Heart right ventricle (tissue), 16 donors: Measurements from ENCODE around the gene TRIM25. TPM values are rescaled to one million over a fixed set of nuclear protein-coding genes. Genes with fewer than 3 reads are reported as not detected.

Experiments used
- ATAC-seq, 8 donors: fragments of 200-7000 bp; cut with Tn5 transposase; one replicate each; pipeline ENCODE4 v1.9.1; 2020; ENCODE audit warnings: mild to moderate bottlenecking in 8 of 8, moderate library complexity in 8 of 8, moderate number of reproducible peaks in 1 of 8
- DNase-seq, 2 donors: peaks; one replicate each; pipeline ENCODE4 v3.0.0-alpha.2; 2020
- H3K27ac ChIP-seq, 10 donors: fragments of 200-600 bp; sonication (generic) in 2 of 10; one replicate each; pipeline versions ENCODE4 v1.5.0 to v1.8.0; 2020 to 2022; ENCODE audit warnings: mild to moderate bottlenecking in 3 of 10
- H3K27me3 ChIP-seq, 7 donors: fragments of 200-600 bp; one replicate each; pipeline ENCODE4 v1.8.0; 2021 to 2022; ENCODE audit warnings: mild to moderate bottlenecking in 2 of 7
- H3K36me3 ChIP-seq, 9 donors: fragments of 200-600 bp; sonication (generic) in 1 of 9; one replicate each; pipeline versions ENCODE4 v1.5.0 to v1.8.0; 2020 to 2022; ENCODE audit warnings: mild to moderate bottlenecking in 2 of 9
- H3K4me1 ChIP-seq, 9 donors: fragments of 200-600 bp; sonication (generic) in 1 of 9; one replicate each; pipeline versions ENCODE4 v1.5.0 to v1.8.0; 2020 to 2022; ENCODE audit warnings: mild to moderate bottlenecking in 4 of 9
- H3K4me3 ChIP-seq, 10 donors: fragments of 200-600 bp; sonication (generic) in 2 of 10; one replicate each; pipeline versions ENCODE4 v1.5.0 to v1.8.0; 2020 to 2022; ENCODE audit warnings: mild to moderate bottlenecking in 7 of 10, moderate library complexity in 2 of 10
- H3K9me3 ChIP-seq, 11 donors: fragments of 200-600 bp in 10 of 11; sonication (generic) in 2 of 11; one replicate each; pipeline versions ENCODE4 v1.5.0 to v1.8.0; 2013 to 2022; ENCODE audit warnings: mild to moderate bottlenecking in 2 of 11, control low read depth in 1 of 11, moderate library complexity in 1 of 11
- WGBS, 2 donors: extraction: QIAGEN DNeasy Blood & Tissue Kit; methylation state at CpG; one replicate each; pipeline ENCODE4 v1.1.7; 2013; ENCODE audit warnings: inconsistent platforms in 1 of 2; 5-methylcytosine and 5-hydroxymethylcytosine counted together
- intact Hi-C, 10 donors: fragments of 100-400 bp; cut with DNase I; formaldehyde crosslinking; loops; one replicate each; pipeline versions ENCODE4 v1.11.1 to v1.14.2; 2022
- polyA plus RNA-seq, 2 donors: library from polyadenylated mRNA; stranded (reverse); fragments of 200-250 nt; gene quantifications; one replicate each; pipeline ENCODE4 v1.2.3, GENCODE V29; 2013
- total RNA-seq, 10 donors: library from RNA; stranded (reverse); fragmentation: NEBNext Ultra II Directional in 3 of 10; extraction: Animal tissue kit (Norgen Biotek cat#: 25700) in 3 of 10; gene quantifications; one replicate each; pipeline versions ENCODE4 v1.2.1 to v1.2.4, GENCODE V29; 2021 to 2023
- TF ChIP-seq, protein P1 (sequence below), 9 donors: fragments of 200-600 bp; sonication (generic) in 2 of 9; IDR thresholded peaks; one replicate each; pipeline versions ENCODE4 v1.5.0 to v1.8.0; 2021 to 2022; ENCODE audit warnings: antibody characterized with exemption in 9 of 9, mild to moderate bottlenecking in 5 of 9, moderate library complexity in 1 of 9
- donor health status: Arrhythmogenic right ventricular cardiomyopathy.
- donor health status: ischemic (EF 13 %, LVEDD 7.1; RV severe dilation, severe dysfunction).
- donor health status: healthy with polysubstance abuse.
- donor health status: DM: no; HTN: yes; CAD: no.
- donor health status: DM: no; HTN: no; CAD: no.
- donor health status: ischemic (EF 25% LVEDD 6.9; RV normal size, moderate dysfunction).
- donor health status: ischemic (EF 25% LVEDD 5.7; RV mildly dilated, moderate dysfunction).
- donor health status: healthy.
- donor health status: DM: yes; HTN: yes; CAD: no.
- donor health status: Ischemic cardiomyopathy.
- donor health status: ischemic (EF 35%, LVEDD 5.7; RV mildly dilated, moderate dysfunction).
- donor health status: nonischemic (EF 11% LVEDD 7.7; RV severe dilation, severe dysfunction).
- donor health status: DM: yes; HTN: yes; CAD: no.
- donor health status: PGD.
- donor health status: ischemic (EF 29% LVEDD 5.4; RV normal size, mild dysfunction).
- donor health status: nonischemic (EF 23%, LVEDD 6.1; RV moderate dilation, normal function).

TRIM25 gene
- total and polyA plus RNA-seq, 12 donors = 4.9 to 32.7 (median 15.2) TPM

GRCh38 chr17:56899403-56899802 lies 14.4 kb downstream of the TRIM25 start:
- Histone ChIP-seq H3K36me3 (peaks cover 0 to 100% (median 59%) of the 10 kb centered on the region in 9 donors), H3K27ac (no peak overlapping the region), H3K27me3 (no peaks in the 10 kb centered on the region), H3K4me1 (peaks cover 0 to 25% (median 0%) of the 10 kb centered on the region in 9 donors), H3K4me3 (no peak overlapping the region), H3K9me3 (peaks cover 0 to 4% (median 0%) of the 10 kb centered on the region in 11 donors)
- TF ChIP-seq, protein P1, sequence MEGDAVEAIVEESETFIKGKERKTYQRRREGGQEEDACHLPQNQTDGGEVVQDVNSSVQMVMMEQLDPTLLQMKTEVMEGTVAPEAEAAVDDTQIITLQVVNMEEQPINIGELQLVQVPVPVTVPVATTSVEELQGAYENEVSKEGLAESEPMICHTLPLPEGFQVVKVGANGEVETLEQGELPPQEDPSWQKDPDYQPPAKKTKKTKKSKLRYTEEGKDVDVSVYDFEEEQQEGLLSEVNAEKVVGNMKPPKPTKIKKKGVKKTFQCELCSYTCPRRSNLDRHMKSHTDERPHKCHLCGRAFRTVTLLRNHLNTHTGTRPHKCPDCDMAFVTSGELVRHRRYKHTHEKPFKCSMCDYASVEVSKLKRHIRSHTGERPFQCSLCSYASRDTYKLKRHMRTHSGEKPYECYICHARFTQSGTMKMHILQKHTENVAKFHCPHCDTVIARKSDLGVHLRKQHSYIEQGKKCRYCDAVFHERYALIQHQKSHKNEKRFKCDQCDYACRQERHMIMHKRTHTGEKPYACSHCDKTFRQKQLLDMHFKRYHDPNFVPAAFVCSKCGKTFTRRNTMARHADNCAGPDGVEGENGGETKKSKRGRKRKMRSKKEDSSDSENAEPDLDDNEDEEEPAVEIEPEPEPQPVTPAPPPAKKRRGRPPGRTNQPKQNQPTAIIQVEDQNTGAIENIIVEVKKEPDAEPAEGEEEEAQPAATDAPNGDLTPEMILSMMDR (IDR thresholded peaks at IDR 0.05) = no peak
- DNase-seq (no peak), ATAC-seq (no peak)
- WGBS, 2 donors = 91 to 93% methylated on average over 7 of the region's 7 CpGs
- intact Hi-C loops = loop anchor here in 3 of 10 donors (10.0 kb wide), 1 partner anchor 45 kb away; no protein-coding TSS in a partner anchor

DNA sequence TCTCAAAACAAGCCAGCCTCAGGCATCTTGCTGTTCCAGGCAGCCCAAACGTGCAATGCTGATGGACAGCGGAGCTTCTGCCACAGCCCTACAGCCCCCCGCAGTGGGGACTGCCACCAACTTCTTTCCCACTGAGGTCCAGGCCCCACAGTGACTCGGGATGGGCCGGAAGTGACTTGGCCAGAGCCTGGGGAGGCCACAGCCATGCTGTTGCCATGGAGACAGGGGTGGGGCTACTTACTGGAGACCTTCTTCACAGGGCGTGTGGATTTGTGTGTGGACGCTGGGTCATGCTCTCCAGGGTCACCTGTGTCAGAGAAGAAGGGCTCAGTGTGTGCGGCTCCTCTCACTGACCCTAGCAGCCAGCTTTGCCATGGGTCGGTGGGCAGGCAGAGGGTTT lies 15.0 kb downstream of the TRIM25 start:
- Histone ChIP-seq H3K9me3 (peaks cover 0 to 3% (median 0%) of the 10 kb centered on the region in 11 donors), H3K27ac (no peak overlapping the region), H3K4me1 (peaks cover 0 to 30% (median 0%) of the 10 kb centered on the region in 9 donors), H3K27me3 (no peaks in the 10 kb centered on the region), H3K36me3 (peaks cover 0 to 100% (median 54%) of the 10 kb centered on the region in 9 donors), H3K4me3 (no peak overlapping the region)
- DNase-seq (no peak), ATAC-seq (no peak)
- TF ChIP-seq, protein P1 (IDR thresholded peaks at IDR 0.05) = no peak
- intact Hi-C loops = loop anchor here in 3 of 10 donors (10.0 kb wide), 1 partner anchor 46 kb away; no protein-coding TSS in a partner anchor
- WGBS, 2 donors = 72 to 73% methylated on average over 9 of the region's 9 CpGs

DNA sequence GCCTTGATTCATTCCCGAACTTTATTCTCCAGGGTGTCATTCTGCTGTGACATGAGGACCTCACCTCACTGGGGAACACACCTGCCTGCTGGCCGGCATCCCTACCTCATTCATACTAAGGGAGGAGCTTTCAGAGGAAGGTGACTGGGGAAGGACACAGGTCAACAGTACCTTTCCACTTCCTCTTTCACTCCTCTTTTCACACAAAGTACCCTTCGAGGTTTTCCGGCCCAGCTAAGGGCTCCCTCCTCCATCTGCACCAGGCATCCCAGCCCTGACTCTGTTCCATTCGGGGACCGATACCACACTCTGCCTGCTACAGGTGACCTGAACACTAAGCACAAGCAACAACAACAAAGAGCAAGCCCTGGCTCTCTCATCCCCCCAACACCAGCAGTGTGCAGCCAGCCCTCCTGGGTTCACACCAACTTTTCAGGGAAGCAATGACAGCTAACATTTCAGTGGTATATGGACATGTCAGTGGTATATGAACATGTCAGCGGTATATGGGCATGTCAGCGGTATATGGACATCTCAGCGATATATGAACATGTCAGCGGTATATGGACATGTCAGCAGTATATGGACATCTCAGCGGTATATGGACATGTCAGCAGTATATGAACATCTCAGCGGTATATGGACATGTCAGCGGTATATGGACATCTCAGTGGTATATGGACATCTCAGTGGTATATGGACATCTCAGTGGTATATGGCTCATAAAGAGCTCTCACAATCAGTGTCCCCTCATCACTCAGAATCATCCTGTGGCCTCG lies 16.0 kb downstream of the TRIM25 start:
- no peaks in the 10 kb centered on the region for H3K9me3 ChIP-seq
- TF ChIP-seq, protein P1 (IDR thresholded peaks at IDR 0.05) = no peak
- H3K36me3 ChIP-seq = peaks cover 0 to 100% (median 51%) of the 10 kb centered on the region in 9 donors
- H3K4me3 ChIP-seq = no peak overlapping the region
- WGBS, 2 donors = 95% methylated on average over 14 of the region's 14 CpGs
- no peaks in the 10 kb centered on the region for H3K27me3 ChIP-seq
- no peak overlapping the region for H3K27ac ChIP-seq
- ATAC-seq (no peak), DNase-seq (no peak)
- intact Hi-C loops = loop anchor here in 3 of 10 donors (10.0 kb wide), 1 partner anchor 47 kb away; no protein-coding TSS in a partner anchor
- H3K4me1 ChIP-seq = peaks cover 0 to 37% (median 0%) of the 10 kb centered on the region in 9 donors

DNA sequence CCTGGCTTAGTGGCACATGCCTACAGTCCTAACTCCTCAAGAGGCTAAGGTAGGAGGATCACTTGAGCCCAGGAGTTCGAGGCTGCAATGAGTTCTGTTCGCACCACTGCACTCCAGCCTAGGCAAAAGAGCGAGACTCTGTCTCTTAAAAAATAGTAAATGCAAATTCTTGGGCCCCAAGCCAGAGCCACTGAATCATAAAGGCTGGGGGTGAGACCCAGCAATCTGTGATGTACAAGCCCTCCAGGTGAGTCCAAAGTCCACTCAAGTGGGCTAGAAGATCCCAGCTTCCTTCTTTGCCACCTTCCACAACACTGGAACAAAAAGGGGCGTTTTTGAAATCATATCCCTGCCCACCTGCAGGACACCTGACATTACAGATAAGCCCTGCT lies 16.9 kb downstream of the TRIM25 start:
- H3K27ac ChIP-seq = no peak overlapping the region
- ATAC-seq (no peak), DNase-seq (no peak)
- no peaks in the 10 kb centered on the region for H3K27me3 ChIP-seq
- no peaks in the 10 kb centered on the region for H3K9me3 ChIP-seq
- H3K4me3 ChIP-seq = no peak overlapping the region
- intact Hi-C loops = loop anchor here in 3 of 10 donors (10.0 kb wide), 1 partner anchor 48 kb away; no protein-coding TSS in a partner anchor
- peaks cover 0 to 100% (median 51%) of the 10 kb centered on the region in 9 donors for H3K36me3 ChIP-seq
- peaks cover 0 to 31% (median 0%) of the 10 kb centered on the region in 9 donors for H3K4me1 ChIP-seq
- TF ChIP-seq, protein P1 (IDR thresholded peaks at IDR 0.05) = no peak
- WGBS, 2 donors = 97 to 98% methylated on average over 4 of the region's 4 CpGs
